22Rv1 (cell line): Measurements from ENCODE around the gene ZNF654.

Source experiments
- CTCF ChIP-seq: fragments of 450-650 bp; IDR thresholded peaks from 2 replicates; pipeline ENCODE4 v1.5.1; 2017; ENCODE audit warnings: mild to moderate bottlenecking
- ZFX ChIP-seq: fragments of 450-650 bp; IDR thresholded peaks from 2 replicates; pipeline ENCODE4 v1.6.1; 2017; ENCODE audit warnings: antibody characterized with exemption, borderline replicate concordance

- TF ChIP-seq CTCF (no peak), ZFX (no peak)
Measured at GRCh38 chr3:88075072-88075471, 16.0 kb downstream of the ZNF654 start.
